HG02981 (cell line): Measurements from ENCODE around the gene RPL18A.
"Not testable (repeated sequence)": the region's sequence is repeated elsewhere in the genome, so short reads cannot be mapped to it uniquely, and the experiment has no call there.

ENCODE experiments used
- ATAC-seq: cut with Tn5 transposase; IDR thresholded peaks from one replicate; pipeline ENCODE4 v1.9.1; 2021; ENCODE audit warnings: mild to moderate bottlenecking, moderate library complexity; ENCODE audit not compliant: unreplicated experiment

The RPL18A gene

DNA sequence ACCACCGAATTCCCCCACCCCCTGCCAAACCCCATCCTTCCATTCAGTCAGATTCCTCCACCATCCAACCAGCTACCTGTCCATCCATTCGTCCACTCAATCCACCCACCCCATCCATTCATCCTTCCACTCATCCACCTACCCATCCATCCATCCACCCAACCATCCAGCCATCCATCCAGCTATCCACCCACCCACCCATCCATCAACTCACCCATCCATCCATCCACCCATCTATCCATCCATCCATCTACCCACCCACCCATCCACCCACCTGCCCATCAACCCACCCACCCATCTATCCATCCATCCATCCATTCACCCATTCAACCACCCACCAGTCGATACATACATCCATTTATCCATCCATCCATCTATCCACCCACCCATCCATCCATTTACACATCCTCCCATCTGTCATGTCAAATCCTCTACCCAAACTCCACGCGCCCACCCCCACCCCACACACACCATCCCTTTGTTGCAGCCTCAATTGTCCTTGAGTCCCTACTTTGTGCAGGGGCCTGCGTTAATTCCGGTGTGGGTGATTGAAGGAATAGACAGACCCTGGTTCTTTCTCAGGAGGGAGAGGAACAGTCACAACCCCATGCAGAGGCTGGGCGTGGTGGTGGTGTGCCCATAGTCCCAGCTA lies 6.7 kb downstream of the RPL18A start:
- ATAC-seq, result no peak

DNA sequence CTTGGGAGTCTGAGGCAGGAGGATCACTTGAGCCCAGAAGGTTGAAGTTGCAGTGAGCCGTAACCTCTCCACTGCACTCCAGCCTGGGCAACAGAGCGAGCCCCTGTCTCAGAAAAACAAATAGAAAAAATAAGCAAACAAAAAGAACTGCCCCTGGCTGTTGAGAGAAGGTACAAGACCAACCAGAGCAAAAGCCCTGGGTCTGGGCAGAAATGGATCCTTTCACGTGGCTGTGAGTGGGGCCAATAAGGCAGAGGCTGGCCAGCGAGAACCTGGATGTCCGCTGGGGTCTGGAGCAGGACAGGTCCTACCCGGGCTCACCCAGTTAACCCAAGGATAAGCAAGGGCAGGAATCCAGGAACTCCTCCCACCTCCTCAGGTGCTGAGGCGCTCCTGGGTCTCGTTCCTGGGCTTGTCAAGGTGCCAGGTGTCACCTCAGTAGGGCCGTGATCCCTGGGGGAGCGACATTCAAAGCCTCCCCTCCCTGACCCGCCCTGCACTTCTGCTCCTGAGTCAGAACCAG lies 7.3 kb downstream of the RPL18A start:
- no peak for ATAC-seq

DNA sequence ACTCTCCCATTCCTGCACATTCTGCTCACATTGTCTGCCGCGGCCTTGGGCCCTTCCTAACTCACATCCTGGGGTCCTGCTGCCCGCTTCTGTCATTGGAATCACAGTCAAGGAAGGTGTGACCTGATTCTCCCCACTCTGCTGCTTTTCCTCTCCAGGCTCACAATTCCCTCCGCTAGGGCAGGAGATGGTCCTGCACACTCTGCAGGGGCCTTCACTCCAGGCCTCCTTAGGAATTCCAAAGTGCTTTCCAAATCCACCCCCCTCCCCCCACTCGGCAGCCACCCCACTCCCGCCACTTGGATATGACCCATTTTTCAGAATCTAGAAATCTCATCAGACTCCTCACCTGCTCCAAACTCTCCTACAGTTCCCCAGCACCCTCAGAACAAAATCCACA lies 9.0 kb downstream of the RPL18A start:
- no peak for ATAC-seq

DNA sequence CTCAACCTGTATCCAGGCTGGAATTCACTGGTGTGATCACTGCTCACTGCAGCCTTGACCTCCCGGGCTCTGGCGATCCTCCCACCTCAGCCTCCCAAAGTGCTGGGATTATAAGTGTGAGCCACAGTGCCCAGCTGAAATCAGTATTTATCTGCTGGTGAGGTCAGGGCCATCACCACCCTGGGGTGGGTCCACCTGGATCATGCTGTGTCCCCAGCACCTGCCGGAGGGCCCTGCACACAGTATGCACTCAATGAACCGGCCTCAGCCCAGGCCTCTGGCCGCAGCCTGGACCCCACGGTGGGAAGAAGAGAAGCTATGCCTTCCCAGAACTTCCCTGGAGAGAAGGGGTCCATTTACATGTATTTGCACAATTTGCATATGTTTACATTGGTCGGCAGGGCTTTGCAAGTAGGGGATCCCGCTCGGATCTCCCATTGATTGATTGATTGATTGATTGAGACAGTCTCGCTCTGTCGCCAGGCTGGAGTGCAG lies 9.5 kb downstream of the RPL18A start:
- no peak for ATAC-seq

DNA sequence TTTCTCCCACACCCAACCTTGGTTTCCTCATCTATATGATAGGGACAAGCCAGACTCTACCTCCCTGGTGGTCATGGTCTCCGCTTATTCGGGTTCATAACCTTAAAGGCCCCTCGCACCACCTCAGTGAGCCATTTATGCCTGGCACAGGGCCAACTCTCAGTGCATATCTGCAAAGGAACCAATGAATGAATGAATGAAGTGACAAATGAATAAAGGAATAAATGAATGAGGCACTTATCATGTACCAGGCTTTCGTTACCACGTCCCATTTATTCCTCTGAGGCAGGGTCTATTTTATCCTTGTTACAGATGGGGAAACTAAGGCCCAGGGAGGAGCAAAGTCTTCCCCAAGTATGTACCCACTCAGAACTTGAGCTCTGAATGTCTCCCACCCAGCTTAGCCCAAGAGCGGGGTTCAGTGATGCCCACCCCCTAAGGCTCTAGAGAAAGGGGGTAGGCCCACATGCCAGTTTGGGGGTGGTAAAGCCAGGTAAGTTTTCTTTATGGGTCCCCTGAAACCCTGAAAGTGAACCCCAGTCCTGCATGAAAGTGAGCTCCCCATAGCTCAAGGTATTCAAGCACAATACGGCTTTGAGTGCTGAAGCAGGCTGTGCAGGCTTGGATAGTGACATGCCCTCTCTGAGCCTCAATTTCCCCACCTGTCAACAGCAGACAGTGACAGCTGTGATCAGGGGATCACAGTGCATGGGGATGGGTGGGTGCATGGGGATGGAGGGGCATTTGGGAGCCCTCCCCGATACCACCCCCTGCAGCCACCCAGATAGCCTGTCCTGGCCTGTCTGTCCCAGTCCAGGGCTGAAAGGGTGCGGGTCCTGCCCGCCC lies 11.5 kb downstream of the RPL18A start:
- ATAC-seq, result no peak

DNA sequence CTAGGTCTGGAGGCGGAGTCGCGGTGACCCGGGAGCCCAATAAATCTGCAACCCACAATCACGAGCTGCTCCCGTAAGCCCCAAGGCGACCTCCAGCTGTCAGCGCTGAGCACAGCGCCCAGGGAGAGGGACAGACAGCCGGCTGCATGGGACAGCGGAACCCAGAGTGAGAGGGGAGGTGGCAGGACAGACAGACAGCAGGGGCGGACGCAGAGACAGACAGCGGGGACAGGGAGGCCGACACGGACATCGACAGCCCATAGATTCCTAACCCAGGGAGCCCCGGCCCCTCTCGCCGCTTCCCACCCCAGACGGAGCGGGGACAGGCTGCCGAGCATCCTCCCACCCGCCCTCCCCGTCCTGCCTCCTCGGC lies 12.2 kb downstream of the RPL18A start, which contains the start of gene SLC5A5:
Gene SLC5A5 (plus strand): TSS at position 68 of the 373 bp plus-strand sequence. CDS start 375 bp downstream, outside the sequence.
- no peak for ATAC-seq

DNA sequence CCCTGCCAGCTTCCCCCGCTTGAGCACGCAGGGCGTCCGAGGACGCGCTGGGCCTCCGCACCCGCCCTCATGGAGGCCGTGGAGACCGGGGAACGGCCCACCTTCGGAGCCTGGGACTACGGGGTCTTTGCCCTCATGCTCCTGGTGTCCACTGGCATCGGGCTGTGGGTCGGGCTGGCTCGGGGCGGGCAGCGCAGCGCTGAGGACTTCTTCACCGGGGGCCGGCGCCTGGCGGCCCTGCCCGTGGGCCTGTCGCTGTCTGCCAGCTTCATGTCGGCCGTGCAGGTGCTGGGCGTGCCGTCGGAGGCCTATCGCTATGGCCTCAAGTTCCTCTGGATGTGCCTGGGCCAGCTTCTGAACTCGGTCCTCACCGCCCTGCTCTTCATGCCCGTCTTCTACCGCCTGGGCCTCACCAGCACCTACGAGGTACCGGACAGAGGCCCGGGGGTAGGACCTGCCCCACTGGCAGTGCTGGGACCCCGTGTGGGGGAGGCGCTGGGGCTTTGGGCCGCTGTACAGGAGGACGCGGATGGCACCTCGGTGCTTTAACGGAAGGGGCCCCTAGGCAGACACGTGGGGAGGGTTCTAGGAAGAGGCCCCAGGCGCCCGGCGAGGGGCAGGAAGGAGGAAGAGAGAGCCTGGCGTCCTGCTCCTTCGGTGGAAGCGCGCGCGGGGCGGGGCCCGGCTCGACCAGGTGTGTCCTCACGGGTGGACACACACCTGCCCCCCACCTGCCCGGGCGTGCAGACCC lies 12.7 kb downstream of the RPL18A start:
- ATAC-seq, result no peak

DNA sequence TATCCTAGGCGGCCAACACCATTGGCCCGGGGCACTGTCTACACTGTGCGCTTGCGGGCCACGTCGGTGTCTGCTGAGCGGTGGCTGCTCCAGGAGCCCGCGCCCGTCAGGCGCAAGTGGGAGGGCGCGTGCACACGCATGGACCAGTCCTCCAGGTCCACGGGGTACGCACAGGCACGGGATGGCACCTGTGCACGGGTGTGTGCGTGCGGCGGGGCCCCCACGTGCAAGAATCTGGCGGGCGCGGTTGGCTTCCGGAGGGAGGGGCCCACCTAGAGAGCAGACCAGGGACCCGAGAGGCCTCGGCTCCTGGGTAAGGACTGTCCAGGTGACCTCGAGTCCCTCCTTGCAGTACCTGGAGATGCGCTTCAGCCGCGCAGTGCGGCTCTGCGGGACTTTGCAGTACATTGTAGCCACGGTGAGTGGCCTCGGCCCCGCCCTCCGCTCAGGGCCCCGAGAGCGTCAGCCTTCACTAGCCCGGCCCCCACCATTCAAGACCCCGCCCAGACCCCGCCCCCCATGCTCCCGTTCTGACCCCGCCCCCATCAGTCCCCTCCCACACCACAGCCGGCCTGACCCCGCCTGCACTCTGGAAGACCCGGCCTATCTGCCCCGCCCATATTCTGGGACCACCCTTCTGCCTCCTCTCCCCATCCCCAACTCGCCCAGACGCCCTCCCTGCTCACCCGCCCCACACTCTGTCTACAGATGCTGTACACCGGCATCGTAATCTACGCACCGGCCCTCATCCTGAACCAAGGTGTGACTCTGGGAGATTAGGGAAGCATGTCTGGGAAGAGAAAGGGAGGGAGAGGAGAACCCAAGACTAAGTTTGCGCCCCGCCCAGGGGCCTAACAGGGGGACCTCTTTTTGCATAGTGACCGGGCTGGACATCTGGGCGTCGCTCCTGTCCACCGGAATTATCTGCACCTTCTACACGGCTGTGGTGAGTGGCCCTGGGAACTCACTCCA lies 14.4 kb downstream of the RPL18A start:
- ATAC-seq, result no peak

DNA sequence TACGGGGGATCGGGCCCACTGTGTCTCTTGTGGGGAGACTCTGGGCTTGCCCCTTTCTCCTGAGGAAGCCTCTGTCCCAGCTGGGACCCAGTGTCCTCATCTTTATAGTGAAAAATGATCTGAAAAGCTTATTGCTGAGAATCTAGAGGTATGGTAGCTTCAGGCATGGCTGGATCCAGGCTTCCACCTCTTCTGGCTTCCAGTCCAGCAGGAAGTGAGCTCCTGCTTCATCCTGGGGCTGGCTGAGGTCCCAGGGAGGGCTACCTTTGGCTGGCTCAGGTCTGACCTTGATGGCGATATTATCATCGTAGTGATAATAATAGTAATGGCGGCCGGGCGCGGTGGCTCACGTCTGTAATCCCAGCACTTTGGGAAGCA lies 15.0 kb downstream of the RPL18A start:
- ATAC-seq, result no peak

DNA sequence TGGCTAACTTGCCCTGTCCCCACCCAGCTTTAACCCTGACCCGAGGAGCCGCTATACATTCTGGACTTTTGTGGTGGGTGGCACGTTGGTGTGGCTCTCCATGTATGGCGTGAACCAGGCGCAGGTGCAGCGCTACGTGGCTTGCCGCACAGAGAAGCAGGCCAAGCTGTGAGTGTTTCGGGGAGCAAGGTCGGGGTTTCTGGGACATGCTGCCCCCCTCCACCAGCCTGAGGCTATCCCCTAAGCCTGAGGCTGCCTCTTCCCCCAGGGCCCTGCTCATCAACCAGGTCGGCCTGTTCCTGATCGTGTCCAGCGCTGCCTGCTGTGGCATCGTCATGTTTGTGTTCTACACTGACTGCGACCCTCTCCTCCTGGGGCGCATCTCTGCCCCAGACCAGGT lies 18.0 kb downstream of the RPL18A start:
- no peak for ATAC-seq

DNA sequence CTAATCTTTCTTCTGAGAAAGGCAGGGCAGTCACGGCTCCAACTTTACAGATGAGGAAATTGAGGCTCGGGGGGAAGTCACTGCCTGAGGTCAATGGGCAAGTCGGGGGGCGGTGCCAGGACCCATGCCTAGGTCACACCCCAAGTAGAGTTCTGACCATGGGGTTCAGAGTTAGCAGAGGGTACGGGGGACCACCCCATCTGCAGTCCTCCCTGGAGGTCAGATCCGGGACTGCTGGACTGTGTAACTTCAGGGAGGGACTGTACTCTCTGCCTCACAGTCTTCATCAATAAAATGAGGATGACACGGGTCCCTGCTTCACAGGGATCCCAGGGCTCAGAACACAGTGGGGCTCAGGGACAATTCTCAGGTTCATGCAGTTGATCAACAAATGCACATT lies 19.8 kb downstream of the RPL18A start:
- no peak for ATAC-seq

DNA sequence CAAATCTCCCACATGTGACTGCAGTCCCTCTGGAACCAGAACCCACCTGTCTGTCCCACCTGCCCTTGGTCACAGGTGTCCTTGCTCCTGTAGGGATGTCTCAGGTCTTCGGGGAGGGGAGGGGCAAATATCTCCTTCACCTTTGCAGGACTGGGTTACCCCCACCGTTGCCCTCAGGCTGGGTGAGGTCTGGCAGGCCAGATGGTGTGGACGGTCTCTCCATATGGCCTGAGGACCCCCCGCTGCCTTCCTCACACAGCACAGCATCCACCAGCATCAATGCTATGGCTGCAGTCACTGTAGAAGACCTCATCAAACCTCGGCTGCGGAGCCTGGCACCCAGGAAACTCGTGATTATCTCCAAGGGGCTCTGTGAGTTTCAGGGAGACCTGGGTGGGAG lies 22.0 kb downstream of the RPL18A start:
- no peak for ATAC-seq

DNA sequence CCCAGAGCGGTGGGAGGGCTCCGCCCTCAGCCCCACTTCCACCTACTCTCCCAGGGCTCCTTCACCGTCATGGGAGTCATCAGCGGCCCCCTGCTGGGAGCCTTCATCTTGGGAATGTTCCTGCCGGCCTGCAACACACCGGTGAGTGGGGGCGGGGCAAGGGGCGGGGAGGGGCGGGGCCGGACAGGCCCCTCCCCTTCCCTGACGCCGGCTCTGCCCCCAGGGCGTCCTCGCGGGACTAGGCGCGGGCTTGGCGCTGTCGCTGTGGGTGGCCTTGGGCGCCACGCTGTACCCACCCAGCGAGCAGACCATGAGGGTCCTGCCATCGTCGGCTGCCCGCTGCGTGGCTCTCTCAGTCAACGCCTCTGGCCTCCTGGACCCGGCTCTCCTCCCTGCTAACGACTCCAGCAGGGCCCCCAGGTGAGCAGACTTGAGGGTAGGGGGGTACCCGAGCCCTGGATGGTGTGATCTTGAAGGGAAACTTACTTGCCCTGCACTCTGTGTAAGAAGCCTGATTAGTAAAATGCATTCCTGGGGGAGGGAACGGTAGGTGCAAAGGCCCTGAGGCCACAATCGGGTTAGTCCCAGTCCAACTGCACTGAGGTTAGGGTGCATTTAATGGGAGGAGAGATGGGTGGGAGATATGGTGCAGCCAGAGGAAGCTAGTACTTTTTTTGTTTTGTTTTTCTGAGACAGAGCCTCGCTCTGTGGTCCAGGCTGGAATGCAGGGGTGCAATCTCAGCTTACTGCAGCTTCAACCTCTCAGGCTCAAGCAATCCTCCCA lies 24.1 kb downstream of the RPL18A start:
- no peak for ATAC-seq

DNA sequence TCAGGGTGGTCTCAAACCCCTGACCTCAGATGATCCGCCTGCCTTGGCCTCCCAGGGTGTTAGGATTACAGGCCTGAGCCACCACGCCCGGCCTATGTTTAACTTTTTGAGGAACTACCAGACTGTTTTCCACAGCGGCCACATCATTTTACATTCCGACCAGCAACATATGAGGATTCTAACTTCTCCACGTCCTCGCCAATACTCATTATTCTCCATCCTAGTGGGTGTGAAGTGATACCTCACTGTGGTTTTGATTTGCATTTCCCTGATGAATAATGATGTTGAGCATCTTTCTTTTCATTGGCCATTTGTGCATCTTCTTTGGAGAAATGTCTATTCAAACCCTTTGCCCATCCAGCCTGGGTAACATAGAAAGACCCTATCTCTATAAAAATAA lies 26.8 kb downstream of the RPL18A start:
- no peak for ATAC-seq

DNA sequence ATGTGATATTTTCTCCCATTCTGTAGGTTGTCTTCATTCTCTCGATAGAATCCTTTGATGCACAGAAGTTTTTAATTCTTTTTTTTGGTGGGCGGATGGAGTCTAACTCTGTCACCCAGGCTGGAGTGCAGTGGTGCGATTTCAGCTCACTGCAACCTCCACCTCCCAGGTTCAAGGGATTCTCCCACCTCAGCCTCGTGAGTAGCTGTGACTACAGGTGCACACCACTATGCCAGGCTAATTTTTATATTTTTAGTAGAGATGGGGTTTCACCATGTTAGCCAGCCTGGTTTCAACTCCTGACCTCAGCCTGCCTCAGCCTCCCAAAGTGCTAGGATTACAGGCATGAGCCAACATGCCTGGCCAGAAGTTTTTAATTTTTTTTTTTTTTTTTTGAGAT lies 27.5 kb downstream of the RPL18A start:
- not testable (repeated sequence) for ATAC-seq

DNA sequence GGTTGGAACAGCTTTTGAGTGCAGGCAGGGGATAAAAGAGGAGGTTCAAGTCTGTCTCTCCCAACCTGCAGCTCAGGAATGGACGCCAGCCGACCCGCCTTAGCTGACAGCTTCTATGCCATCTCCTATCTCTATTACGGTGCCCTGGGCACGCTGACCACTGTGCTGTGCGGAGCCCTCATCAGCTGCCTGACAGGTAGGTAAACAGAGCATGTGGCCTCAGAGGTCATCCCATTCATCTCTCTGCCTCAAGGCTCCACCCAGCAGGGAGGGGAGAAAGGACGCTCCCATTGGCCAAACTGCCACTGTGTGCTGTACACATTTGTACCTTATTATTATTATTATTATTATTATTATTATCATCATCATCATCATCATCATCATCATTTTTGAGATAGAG lies 28.6 kb downstream of the RPL18A start:
- no peak for ATAC-seq

DNA sequence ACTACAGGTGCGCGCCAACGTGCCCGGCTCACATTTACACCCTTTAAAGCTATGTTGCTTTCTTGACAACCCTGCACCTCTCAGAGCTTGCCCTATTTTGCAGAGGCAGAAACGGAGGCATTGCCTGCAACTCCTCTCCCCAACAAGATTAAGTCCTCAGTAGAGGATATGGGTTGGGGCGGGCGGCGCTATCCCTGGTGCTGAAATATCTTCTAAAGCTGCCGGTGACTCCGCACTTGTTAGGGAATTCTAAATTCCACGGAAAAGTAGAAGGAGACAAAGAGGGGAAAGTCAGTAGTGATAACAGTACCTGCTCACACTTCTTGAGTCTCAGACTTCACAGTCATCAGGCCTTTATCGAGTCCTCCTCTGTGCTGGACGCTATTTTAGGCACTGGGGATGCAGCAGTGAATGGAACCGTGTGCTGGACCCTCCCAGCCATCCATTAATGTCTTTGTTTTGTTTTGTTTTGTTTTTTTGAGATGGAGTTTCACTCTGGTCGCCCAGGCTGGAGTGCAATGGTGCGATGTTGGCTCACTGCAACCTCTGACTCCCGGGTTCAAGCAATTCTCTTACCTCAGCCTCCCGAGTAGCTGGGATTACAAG lies 30.0 kb downstream of the RPL18A start:
- no peak for ATAC-seq

DNA sequence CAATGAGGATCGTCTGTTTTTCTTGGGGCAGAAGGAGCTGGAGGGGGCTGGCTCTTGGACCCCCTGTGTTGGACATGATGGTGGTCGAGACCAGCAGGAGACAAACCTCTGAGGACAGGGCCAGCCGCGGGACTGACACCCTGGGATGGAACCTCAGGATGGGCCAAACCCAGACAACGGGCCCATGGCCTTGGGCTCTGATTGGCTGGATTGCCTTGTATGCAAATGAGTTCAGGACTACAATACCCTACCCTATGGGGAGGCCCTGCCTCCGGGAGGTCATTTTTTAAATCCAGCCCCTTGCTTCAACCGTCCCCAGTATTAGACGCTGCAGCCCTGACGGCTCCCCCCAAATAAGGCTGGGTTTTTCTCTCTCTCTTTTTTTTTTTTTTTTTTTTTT lies 34.1 kb downstream of the RPL18A start:
- ATAC-seq, result no peak

DNA sequence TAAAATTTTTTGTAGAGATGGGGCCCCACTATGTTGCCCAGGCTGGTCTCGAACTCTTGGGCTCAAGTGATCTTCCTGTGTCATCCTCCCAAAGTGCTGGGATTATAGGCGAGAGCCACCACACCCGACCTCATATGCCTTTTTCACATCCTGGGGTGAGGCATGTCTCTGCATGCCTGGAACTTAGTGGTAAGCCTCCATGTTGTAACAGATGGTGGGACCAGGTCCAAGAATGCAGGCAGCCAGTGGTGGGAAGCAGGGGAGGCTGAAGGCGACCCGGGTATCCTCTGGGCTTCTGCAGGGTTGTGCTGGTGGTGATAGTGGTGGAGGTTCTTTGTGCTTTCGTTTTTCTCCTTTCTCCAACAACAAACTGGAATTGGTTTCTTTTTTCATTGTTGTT lies 43.0 kb downstream of the RPL18A start:
- no peak for ATAC-seq
